Loucy (cell line): Measurements from ENCODE around the gene ABCA3.

Experiments
- CTCF ChIP-seq: fragments of 200-600 bp; sonication (generic); conservative IDR thresholded peaks from 2 replicates; pipeline ENCODE4 v1.5.1; 2014; ENCODE audit warnings: mild to moderate bottlenecking, antibody characterized with exemption, low read length
- EZH2phosphoT487 ChIP-seq: fragments of 200-600 bp; IDR thresholded peaks from 2 replicates; pipeline ENCODE4 v1.6.1; 2018; ENCODE audit warnings: antibody characterized with exemption, mild to moderate bottlenecking, moderate library complexity, borderline replicate concordance

GRCh38 chr16:2331931-2332267 lies 8.6 kb downstream of the ABCA3 start:
- TF ChIP-seq CTCF: no peak
- TF ChIP-seq EZH2phosphoT487: no peak
